IPS-18c (cell line): ENCODE data around the gene JAM2.
A peak's percentile ranks its signal among the peaks of the same experiment; 100 is the strongest.

ENCODE experiments used
- H3K4me3 ChIP-seq: 2 replicates; pipeline ENCODE4 v1.7.0; 2013; ENCODE audit warnings: low read depth, mild to moderate bottlenecking, low read length, moderate library complexity; ENCODE audit not compliant: insufficient read depth
- H3K9me3 ChIP-seq: one replicate; pipeline ENCODE4 v1.6.1; 2013; ENCODE audit warnings: mild to moderate bottlenecking, low read length, moderate library complexity; ENCODE audit not compliant: control insufficient read depth, insufficient read depth

The JAM2 gene

GRCh38 chr21:25639551-25640201 lies 618 bp downstream of the JAM2 start:
- Histone ChIP-seq H3K4me3 (peak overlapping the region; percentile 68), H3K9me3 (no peaks in the 10 kb centered on the region)

- Histone ChIP-seq H3K9me3 (no peaks in the 10 kb centered on the region), H3K4me3 (peak overlapping the region; percentile 68)
Measured at GRCh38 chr21:25640202-25640942, 1.3 kb downstream of the JAM2 start.

GRCh38 chr21:25640943-25641292 lies 1.9 kb downstream of the JAM2 start:
- H3K4me3 ChIP-seq, result no peak overlapping the region; the same call in 1 of the 2 replicates
- no peaks in the 10 kb centered on the region for H3K9me3 ChIP-seq

- H3K9me3 ChIP-seq, result no peaks in the 10 kb centered on the region
Measured at GRCh38 chr21:25643486-25643885, 4.4 kb downstream of the JAM2 start.

GRCh38 chr21:25646474-25646873 lies 7.4 kb downstream of the JAM2 start:
- no peaks in the 10 kb centered on the region for H3K9me3 ChIP-seq
- H3K4me3 ChIP-seq, result no peak overlapping the region

More at GRCh38 chr21:25643486-25643885, 4.4 kb downstream of the JAM2 start:
- H3K4me3 ChIP-seq, result no peak overlapping the region

GRCh38 chr21:25647647-25648046 lies 8.6 kb downstream of the JAM2 start:
- Histone ChIP-seq H3K9me3 (no peaks in the 10 kb centered on the region), H3K4me3 (no peak overlapping the region)

- Histone ChIP-seq H3K4me3 (no peak overlapping the region), H3K9me3 (no peaks in the 10 kb centered on the region)
Measured at GRCh38 chr21:25649146-25649545, 10.1 kb downstream of the JAM2 start.

GRCh38 chr21:25656412-25656811 lies 17.4 kb downstream of the JAM2 start:
- Histone ChIP-seq H3K9me3 (no peaks in the 10 kb centered on the region), H3K4me3 (no peak overlapping the region)

DNA sequence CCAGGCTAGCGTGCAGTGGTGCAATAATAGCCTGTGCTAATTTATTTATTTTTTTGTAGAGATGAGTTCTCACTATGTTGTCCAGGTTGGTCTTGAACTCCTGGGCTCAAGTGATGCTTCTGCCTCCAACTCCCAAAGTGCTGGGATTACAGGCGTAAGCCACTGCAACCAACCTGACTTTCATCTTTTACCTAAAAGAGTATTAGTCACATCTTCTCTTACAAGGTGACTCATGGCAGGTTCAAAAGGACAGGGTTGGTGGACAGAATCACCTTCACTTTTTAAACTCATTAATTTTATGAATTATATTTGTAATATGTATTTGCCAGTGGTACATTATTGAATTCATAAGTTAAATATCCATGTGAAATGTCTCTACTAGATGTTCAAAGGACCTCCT lies 18.1 kb downstream of the JAM2 start:
- Histone ChIP-seq H3K9me3 (no peaks in the 10 kb centered on the region), H3K4me3 (no peak overlapping the region)

DNA sequence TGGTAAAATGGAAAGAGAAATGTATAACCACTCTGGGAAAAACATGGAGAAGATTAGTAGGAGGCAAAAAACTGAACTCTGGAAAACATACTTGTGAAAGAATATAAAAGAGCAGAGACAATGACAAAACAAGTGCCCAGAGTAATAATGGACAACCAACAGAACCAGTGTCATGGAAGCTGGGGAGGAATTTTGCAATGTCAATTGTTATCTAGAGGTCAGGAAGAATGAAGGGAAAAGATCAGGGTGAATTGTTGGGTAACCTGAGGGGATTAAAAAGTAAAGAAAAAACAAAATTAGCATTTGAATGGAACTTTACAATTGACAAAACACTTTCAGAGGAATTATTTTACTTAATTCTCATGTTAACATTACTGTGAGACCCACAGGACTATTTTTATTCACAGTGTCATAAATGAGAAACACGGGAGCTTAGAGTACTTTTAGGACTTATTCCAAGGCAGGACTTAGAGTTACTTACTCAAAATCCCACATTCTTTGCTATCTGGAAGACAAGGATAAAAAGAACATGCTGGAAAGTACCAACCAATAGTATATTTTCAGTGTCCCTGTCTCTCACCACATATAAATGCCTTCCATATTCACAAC lies 19.5 kb downstream of the JAM2 start:
- Histone ChIP-seq H3K9me3 (no peaks in the 10 kb centered on the region), H3K4me3 (no peak overlapping the region)

DNA sequence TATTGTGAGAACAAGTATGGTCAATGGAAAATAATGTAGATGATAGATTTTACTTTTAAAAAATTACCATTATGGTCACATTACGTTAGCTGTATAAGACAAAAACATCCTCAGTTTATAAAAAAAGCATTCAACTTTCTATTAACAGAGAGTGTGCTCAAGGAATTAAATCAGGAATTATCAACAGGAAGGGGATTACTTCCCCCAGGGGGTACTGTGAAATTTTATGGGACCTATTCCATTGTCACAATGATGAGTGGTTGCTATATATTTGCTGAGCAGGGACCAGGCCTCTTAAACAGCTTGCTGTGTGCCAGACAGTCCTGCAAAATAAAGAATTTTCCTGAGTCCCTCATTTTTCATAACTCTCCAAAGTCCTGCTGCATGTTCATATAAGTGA lies 21.2 kb downstream of the JAM2 start:
- Histone ChIP-seq H3K4me3 (no peak overlapping the region), H3K9me3 (no peaks in the 10 kb centered on the region)

DNA sequence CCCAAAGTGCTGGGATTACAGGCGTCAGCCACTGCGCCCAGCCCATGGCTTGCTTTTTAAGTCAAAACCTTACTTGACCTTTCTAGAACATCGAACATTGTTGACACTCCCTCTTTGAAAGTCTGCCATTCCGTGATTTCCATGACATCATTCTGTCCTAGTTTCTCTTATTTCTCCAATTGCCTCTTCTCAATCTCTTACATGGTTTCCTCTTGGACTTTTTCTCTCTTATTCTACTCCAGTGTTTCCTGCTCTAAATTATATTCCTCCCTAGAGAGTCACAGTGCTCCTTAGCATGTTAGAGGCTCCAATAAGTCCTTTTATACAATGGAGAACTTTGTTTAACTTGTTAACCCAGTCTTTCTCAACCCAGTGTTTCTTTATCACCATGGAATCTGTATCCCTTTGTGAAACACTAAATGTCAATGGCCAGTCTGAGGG lies 25.5 kb downstream of the JAM2 start:
- Histone ChIP-seq H3K4me3 (no peak overlapping the region), H3K9me3 (no peaks in the 10 kb centered on the region)

DNA sequence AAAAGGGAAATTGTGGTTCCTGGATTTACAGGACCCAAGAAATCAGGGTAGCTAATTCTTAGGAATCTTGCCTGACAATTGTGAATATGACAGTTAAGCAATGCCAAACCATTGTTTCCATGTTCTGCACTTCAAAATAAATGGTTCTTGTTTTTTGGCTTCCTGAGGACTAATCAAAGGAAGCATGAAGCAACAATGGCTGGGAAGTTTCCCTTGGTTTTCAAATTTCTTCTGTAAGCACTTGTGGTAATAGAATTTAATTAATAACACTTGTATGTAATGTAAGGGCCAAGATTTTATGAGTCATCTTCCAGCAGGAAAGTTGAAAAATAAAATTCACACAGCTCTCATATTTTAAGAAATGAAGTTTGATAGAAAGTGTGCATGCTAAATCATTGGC lies 31.7 kb downstream of the JAM2 start:
- no peak overlapping the region for H3K4me3 ChIP-seq
- H3K9me3 ChIP-seq, result peaks cover 2% of the 10 kb centered on the region

DNA sequence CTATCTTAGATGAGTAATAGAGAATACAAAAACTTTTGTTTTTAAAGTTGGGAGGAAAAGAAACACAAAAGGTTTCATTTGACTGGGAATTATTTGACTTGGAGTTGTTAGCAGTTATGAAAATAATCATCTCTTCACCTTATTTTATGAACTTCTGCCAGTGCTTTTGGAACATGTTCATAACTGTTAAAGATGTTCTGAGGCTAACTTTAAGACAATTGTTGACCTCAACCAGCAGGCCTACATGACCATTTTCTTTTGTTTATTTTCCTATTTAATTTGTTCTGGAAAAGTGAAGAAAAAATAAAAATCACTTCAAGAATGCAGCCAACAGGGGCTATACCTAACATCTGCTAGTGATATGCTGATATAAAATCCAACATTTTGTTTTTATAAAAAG lies 37.4 kb downstream of the JAM2 start:
- H3K4me3 ChIP-seq, result no peak overlapping the region
- H3K9me3 ChIP-seq, result peaks cover 2% of the 10 kb centered on the region

DNA sequence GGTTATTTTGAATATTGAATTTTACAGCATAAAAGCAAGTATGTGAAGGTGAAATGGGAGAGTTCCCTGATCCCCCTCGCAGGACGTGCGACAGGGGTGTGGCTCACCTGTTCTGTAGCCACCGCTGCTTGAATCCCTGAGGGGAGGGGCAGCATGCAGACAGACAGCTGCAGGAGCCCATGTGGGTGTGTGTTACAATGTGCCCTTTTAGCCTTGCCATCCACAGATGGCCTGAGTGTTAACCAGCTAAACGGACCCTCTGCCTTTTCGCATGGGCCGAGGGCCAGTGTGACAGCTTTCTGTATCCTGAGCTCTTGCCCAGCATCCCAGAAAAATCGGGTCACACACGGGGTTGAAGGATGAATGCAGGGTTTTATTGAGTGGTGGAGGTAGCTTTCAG lies 43.3 kb downstream of the JAM2 start:
- Histone ChIP-seq H3K4me3 (no peak overlapping the region), H3K9me3 (no peaks in the 10 kb centered on the region)

DNA sequence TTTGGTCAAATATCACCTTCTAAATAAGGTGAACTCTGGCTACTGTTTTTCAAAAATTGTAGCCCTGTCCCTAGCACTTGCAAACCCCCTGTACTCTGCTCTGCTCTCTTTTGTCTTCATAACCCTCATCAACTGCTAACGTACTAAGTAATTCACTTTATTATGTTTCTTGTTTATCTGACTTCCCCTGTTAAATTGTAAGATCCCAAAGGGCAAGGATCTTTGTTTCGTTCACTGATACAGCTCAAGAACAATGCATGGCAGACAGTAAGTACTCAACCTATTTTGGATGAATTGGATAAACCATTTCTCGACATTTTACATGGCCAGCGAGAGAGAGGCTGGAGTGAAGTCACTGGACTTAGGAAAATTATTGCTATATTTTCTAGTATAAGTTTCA lies 48.7 kb downstream of the JAM2 start:
- Histone ChIP-seq H3K9me3 (no peaks in the 10 kb centered on the region), H3K4me3 (no peak overlapping the region)

- H3K9me3 ChIP-seq, result no peaks in the 10 kb centered on the region
- H3K4me3 ChIP-seq, result no peak overlapping the region
Measured at GRCh38 chr21:25688275-25689155, 49.5 kb downstream of the JAM2 start.
